OCI-LY3 (cell line): ENCODE measurements around the gene CCL25.

Source experiments
- EZH2phosphoT487 ChIP-seq: fragments of 200-600 bp; shearing (Covaris generic); IDR thresholded peaks from 2 replicates; pipeline ENCODE4 v1.6.1; 2018; ENCODE audit warnings: antibody characterized with exemption, mixed run types, low read depth
- TF ChIP-seq, protein P1 (sequence below): fragments of 200-600, 300-600 bp; sonication (generic); IDR thresholded peaks from 2 replicates; pipeline ENCODE4 v1.5.1; 2014; ENCODE audit warnings: antibody characterized with exemption, low read length, low read depth

DNA sequence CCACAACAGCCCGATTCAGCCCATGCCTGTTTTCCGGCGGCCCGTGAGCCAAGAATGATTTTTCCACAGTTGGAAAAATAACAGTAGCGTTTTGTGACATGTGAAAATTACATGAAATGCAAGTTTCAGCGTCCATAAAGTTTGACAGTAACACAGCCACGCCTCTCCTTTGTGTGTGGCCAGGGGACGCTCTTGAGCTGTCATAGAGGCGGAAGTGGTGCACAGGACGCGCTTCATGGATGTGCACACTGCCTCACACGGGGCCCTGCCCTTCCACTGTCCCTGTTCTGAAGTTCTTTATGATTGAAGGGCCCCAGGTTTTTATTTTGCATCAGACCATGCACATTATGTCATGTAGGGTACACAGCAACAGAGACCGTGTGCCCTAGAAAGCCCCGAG lies 34.8 kb upstream of the CCL25 start:
- TF ChIP-seq, protein P1, sequence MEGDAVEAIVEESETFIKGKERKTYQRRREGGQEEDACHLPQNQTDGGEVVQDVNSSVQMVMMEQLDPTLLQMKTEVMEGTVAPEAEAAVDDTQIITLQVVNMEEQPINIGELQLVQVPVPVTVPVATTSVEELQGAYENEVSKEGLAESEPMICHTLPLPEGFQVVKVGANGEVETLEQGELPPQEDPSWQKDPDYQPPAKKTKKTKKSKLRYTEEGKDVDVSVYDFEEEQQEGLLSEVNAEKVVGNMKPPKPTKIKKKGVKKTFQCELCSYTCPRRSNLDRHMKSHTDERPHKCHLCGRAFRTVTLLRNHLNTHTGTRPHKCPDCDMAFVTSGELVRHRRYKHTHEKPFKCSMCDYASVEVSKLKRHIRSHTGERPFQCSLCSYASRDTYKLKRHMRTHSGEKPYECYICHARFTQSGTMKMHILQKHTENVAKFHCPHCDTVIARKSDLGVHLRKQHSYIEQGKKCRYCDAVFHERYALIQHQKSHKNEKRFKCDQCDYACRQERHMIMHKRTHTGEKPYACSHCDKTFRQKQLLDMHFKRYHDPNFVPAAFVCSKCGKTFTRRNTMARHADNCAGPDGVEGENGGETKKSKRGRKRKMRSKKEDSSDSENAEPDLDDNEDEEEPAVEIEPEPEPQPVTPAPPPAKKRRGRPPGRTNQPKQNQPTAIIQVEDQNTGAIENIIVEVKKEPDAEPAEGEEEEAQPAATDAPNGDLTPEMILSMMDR, result peak; percentile 69
- no peak for TF ChIP-seq EZH2phosphoT487
